ENCODE measurements around the gene NR1I3.

DNA sequence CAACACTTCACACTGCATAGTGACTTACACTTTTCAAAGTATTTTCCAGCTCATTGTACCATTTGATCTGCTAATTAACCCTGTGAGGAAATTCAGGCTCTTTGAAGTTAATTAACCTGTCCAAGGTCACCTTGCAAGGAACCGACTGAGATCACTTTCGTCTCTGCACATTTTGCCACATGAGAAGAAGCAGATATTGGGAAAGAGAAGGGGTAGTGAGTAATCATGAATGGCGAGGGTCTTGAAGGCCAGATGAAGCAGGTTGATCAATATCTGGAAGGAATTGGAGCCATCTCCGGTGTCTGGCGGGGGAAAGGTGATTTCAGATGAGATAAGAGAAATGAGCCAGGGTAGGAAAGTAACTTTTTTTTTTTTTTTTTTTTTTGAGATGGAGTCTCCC is 18.0 kb downstream of the NR1I3 start:
- TF ChIP-seq POLR2AphosphoS5 (IDR thresholded peaks at IDR 0.05; ENCODE audit: borderline replicate concordance, low read depth, low read length) (no peak), EZH2 (IDR thresholded peaks at IDR 0.05) (no peak)
